NCI-H2081 treated with DMSO at 0.1 percent for 48 hours (cell line): Measurements from ENCODE around the gene GZMB.
"Not testable (repeated sequence)": the region's sequence is repeated elsewhere in the genome, so short reads cannot be mapped to it uniquely, and the experiment has no call there.

Experiments used
- DNase-seq: peaks from one replicate; lab custom pipeline; 2025; lab: John Stamatoyannopoulos, UW

GZMB gene

DNA sequence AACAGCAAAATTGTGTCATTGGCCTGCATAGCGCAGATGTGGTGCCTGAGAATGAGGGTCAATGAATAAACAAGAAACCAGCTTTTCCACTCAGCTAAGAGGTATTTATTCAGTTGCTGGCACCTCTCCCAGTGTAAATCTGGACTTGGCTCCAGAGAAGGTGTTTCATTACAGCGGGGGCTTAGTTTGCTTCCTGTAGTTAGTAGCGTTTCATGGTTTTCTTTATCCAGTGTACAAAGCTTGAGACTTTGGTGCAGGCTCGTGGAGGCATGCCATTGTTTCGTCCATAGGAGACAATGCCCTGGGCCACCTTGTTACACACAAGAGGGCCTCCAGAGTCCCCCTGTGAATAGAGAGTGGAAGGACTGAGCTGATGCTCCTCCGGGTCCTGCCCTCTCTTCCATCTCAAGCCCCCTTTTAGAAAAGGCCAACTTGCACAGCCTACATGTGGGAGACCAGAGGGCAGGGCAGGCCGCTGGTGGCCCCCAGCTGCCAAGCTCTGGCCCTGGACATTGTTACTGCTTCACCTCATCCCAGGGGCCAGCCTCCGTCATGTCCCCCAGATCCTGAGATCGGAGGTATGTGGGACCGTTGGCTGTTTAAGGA is 3.0 kb downstream of the GZMB start:
- DNase-seq, result peak; percentile 87

- DNase-seq, result no peak
Observed at GRCh38 chr14:24630087-24630871, 3.7 kb downstream of the GZMB start.

DNA sequence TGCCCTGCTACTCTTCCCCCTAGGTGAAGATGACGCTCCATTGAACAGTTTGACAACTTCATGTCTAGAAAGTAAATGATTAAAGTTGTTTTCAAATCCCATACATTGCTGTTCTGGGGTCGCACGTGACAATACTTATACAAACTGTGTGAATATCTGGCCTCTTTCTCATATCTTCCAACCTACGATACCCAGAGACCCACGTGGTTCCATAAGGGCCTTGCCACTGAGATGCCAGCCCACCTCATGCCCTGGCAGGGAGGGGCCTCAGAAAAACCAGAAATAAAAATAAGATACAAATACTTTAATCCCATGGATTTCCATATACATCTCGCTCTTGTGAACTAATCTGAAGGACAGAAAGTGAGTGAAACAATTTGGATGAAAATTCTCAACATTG is 4.5 kb downstream of the GZMB start:
- no peak for DNase-seq

- no peak for DNase-seq
Observed at GRCh38 chr14:24613747-24614146, 20.2 kb downstream of the GZMB start.

DNA sequence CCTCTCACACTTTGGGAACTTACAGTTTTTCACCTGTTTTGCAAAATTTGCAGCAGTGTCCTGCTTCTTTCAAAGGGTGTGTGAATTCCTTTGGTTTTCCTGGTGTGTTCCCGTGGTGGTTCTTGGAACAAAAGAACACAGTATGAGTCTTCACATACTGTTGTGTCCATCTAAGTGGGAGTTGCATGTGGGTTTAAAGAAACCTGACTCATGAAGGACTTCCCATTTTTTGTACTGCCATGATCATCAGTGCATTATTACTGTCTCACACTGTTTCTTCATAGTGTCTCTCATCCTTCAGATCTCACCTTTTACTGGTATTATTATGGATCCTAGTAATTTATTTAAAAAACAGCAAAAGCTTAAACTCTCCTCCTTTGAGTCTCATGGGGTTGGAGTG is 20.7 kb downstream of the GZMB start:
- no peak for DNase-seq

GRCh38 chr14:24612196-24612595 is 21.8 kb downstream of the GZMB start:
- DNase-seq, result no peak

DNA sequence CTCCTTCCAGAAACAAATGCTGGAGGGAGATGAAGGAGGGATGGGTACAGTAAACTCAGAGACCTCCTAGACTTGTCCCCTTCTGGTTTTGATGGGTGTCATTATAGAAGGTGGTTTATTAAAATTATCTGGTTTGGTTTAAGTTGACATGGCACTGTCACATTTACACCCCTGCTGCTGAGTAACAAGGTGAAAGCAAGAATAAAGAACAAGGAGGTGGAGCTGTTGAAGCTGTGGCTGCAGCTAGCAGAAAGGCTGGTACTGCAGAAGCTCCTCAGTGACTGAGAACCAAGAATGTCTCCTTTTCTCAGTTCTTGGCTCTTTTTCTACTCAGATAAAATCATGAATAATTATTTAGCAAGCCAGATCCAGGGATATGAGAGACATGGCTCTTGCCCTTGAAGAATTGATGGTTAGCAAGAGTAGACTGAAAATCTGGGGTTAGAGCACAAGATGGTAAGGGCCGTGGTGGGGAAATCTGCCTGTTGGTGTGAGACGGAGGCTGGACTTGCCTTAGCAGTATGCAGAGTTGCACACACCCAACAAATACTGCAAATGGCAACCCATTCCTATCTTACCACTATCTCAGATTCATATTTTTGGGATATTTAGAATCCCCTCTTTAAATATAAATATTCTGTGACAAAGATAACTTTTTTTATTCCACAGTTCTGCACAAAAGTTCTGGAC is 24.2 kb downstream of the GZMB start, which contains the start of gene GZMH:
Gene GZMH, minus strand, starts transcription at position 31 of the 690 bp plus-strand sequence. CDS start 72 bp downstream, outside the sequence.
- no peak for DNase-seq

DNA sequence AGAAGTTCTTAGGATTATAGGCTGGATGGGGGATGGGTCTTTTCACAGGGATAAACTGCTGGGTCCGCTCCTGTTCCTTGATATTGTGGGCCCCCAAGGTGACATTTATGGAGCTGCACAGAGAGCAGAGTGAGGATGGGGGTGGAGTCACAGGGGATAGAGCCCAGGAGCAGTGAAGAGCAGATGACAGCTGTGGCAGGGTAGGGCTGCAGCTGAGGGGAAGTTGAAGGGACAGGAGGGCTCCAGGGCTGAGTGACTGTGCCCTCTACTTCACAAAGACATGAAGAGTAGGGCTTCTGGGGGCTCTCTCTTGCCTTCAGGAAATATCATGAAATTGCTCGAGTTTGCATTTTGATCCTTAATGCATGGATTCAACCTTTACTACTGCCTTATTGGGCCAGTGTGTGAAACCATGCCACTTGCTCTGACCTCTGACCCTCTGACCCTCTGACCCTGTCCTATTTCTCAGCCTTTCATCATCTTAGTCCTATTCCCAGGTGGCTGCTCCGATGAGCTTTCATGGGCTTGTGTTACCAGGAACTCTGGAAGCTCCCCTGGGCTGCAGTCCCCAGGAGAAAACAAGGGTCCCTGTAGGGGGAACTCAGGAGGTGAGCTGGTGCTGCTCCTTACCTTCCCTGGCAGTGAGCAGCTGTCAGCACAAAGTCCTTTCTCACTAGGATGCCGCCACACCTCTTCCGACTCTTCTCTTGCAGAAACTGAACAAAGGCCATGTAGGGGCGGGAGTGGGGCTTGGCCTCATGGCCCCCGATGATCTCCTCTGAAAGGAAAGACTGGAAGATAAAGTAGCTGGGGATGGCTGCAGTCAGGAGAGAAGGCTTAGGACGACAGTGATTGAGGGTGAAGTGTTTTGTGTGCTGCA is 26.1 kb downstream of the GZMB start:
- DNase-seq, result no peak

DNA sequence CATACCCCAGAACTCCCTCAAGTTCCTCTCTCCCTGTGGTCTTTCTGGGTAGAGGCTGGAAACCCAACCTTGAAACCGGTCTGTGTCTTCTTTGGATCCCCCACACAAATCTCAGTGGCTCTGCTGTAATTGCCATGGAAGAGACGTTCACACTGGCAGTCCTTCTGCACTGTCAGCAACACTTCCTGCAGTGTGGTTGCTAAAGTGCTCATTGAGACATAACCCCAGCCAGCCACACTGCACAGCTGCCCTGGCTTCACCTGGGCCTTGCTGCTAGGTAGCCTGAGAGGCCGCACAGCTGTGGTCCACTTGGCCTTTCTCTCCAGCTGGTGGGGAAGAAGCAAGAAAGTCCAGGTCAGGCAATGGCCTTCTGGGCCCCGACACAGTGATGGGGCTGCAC is 26.9 kb downstream of the GZMB start:
- DNase-seq, result no peak

DNA sequence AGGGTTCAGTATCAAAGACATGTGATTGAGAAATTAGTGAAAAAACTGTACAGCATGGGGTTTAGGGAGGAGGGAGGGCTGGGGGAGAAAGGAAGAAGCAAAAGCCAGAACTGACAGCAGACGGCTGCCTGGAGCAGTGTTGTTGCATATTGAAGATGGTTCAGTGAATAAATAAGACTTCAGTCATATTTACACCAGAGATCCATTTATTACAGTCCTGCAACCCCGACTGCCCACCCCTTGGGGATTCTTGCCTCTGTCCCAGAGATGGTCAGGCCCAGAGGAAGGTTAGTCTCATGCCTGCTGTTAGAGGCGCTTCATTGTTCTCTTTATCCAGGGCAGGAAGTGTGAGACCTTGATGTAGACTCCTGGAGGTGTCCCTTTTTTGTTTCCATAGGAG is 27.7 kb downstream of the GZMB start:
- DNase-seq, result no peak

DNA sequence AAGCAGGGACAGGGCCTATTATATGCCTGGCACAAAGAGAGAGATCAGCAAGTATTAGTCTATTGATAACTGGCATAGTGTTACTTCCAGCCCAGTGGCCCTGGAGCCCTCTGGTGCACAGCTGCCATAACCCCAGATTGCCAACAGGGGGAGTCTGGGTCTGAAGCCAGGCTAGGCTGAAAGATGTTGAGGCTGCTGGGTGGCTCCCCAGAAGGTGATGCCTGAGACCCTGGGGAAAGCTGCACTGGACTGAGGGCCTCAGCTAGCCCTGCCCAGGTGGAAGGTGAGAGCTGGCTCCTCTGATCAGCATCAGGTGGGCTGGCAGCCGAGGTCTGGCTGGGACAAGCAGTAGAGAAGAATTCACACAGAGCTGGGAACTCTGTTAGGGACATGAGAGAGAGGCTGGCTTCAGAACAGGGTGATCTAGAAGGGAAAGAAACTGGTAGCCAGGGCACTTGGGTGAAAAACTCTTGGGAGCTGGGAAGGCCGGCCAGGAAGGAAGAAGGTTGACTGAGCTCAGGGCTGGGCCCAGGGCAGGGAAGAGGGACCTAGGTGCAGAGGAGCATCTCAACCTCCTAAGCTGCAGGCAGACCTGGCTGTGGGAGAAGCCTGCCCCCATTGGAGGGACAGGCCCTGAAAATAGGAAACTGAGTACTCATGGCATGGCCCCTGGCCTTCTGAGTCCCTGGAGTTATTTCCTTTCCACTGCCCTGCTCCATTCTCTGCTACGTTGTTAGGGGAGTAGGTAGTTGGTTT is 28.4 kb downstream of the GZMB start:
- no peak for DNase-seq

- DNase-seq, result no peak
Observed at GRCh38 chr14:24597403-24597802, 36.6 kb downstream of the GZMB start.

- no peak for DNase-seq
Observed at GRCh38 chr14:24595073-24595808, 38.7 kb downstream of the GZMB start.

- DNase-seq, result not testable (repeated sequence)
Observed at GRCh38 chr14:24591004-24591403, 43.0 kb downstream of the GZMB start.

- not testable (repeated sequence) for DNase-seq
Observed at GRCh38 chr14:24584402-24584801, 49.6 kb downstream of the GZMB start.
